GM19468 (cell line): ENCODE data around the gene SRGAP1.
"Not testable (repeated sequence)": the region's sequence is repeated elsewhere in the genome, so short reads cannot be mapped to it uniquely, and the experiment has no call there.

Experiments
- ATAC-seq: cut with Tn5 transposase; IDR thresholded peaks from one replicate; pipeline ENCODE4 v1.9.1; 2021; ENCODE audit warnings: mild to moderate bottlenecking, moderate library complexity, moderate number of reproducible peaks; ENCODE audit not compliant: unreplicated experiment; ENCODE audit errors: extremely low read depth

The SRGAP1 gene

GRCh38 chr12:64173456-64173855, 329.0 kb downstream of the SRGAP1 start:
- ATAC-seq: no peak

GRCh38 chr12:64175254-64175945, 330.9 kb downstream of the SRGAP1 start:
- no peak for ATAC-seq

GRCh38 chr12:64177001-64177400, 332.5 kb downstream of the SRGAP1 start:
- ATAC-seq: no peak

GRCh38 chr12:64178122-64178521, 333.6 kb downstream of the SRGAP1 start:
- no peak for ATAC-seq

- ATAC-seq: no peak
Observed at GRCh38 chr12:64180951-64181350, 336.5 kb downstream of the SRGAP1 start.

- ATAC-seq: no peak
Observed at GRCh38 chr12:64181430-64182291, 337.2 kb downstream of the SRGAP1 start.

GRCh38 chr12:64184216-64184615, 339.7 kb downstream of the SRGAP1 start:
- no peak for ATAC-seq

- no peak for ATAC-seq
Observed at GRCh38 chr12:64186789-64187188, 342.3 kb downstream of the SRGAP1 start.

- ATAC-seq: no peak
Observed at GRCh38 chr12:64187370-64187769, 342.9 kb downstream of the SRGAP1 start.

- ATAC-seq: no peak
Observed at GRCh38 chr12:64187794-64188193, 343.3 kb downstream of the SRGAP1 start.

- ATAC-seq: no peak
Observed at GRCh38 chr12:64189530-64189929, 345.0 kb downstream of the SRGAP1 start.

GRCh38 chr12:64190140-64190539, 345.6 kb downstream of the SRGAP1 start:
- no peak for ATAC-seq

GRCh38 chr12:64192644-64193444, 348.3 kb downstream of the SRGAP1 start:
- ATAC-seq: peak; percentile 67

- no peak for ATAC-seq
Observed at GRCh38 chr12:64193931-64194330, 349.4 kb downstream of the SRGAP1 start.

GRCh38 chr12:64194333-64195149, 350.0 kb downstream of the SRGAP1 start:
- ATAC-seq: no peak

GRCh38 chr12:64195841-64196240, 351.3 kb downstream of the SRGAP1 start:
- ATAC-seq: not testable (repeated sequence)

- no peak for ATAC-seq
Observed at GRCh38 chr12:64203036-64203435, 358.5 kb downstream of the SRGAP1 start.

GRCh38 chr12:64203775-64204174, 359.3 kb downstream of the SRGAP1 start:
- no peak for ATAC-seq

GRCh38 chr12:64205542-64205941, 361.0 kb downstream of the SRGAP1 start:
- no peak for ATAC-seq

GRCh38 chr12:64207453-64207852, 363.0 kb downstream of the SRGAP1 start:
- no peak for ATAC-seq
